ENCODE data around the gene ARL16.

The ARL16 gene

DNA sequence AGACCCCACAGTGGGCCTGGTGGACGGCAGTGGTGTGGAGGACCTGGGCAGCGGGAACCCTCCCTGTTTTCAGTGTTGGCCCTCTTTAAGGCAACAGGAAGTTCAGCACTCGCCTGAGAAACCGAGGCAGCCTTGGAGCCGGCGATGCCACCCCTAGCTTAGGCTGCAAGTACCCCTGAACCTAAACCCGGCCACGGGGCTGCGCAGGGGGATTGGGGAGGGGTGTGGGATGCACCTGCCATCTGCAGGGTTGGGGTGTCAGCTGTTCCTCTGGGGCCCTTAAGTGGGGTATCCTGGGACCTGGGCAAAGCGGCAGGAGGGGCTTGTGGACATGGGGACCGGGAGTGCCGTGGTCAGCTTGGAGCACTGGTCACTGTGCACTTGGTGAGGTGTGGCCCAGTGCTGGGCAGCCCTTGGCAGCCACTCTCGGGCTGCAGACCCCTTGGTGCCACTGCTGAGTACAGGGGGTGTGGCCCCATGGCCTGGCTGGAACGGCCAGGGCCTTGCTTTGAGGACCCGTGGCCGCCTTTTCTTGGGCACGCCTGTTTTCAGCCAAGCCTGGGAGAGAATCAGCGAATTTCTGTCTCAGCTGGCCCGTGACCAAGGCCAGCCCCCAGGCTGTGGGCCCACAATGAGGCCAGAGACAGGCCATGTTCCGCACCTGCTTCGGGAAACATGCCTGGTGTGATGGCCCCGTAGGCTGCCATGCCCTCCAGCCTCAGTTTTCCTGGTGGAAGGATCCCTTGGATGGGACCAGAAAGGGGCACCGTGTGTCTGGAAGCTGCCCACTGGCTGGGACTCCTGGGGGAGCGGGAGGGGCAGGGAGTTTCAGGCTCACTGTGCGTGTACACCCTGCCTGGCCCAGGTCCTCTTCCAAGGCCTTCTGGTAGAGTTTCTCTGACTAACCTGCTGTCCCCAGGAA, 24.4 kb upstream of the ARL16 start:
- Histone ChIP-seq H4K20me1 (ENCODE audit: insufficient read depth, low read length) (peaks cover 2% of the 10 kb centered on the region; the same call in 1 of the 2 replicates), H3K27ac (ENCODE audit: low read length) (no peak overlapping the region), H3K4me1 (ENCODE audit: low read length) (peaks cover 20% of the 10 kb centered on the region), H3K4me3 (ENCODE audit: low read length) (no peak overlapping the region), H3K9ac (ENCODE audit: low read length) (no peak overlapping the region), H3K36me3 (replicated peaks; ENCODE audit: low read depth, low read length) (peaks cover 33% of the 10 kb centered on the region), H3K4me2 (ENCODE audit: low read length) (no peak overlapping the region), H3K79me2 (ENCODE audit: low read length) (peaks cover 35% of the 10 kb centered on the region), H3K9me3 (ENCODE audit: insufficient read depth, low read length) (no peaks in the 10 kb centered on the region), H2AFZ (ENCODE audit: low read depth, low read length) (no peak overlapping the region), H3K27me3 (ENCODE audit: low read depth, low read length) (no peaks in the 10 kb centered on the region)
- TF ChIP-seq EZH2phosphoT487 (IDR thresholded peaks at IDR 0.05; ENCODE audit: low read depth), result no peak
- TF ChIP-seq CTCF (IDR thresholded peaks at IDR 0.05; ENCODE audit: low read depth, low read length), result no peak

GRCh38 chr17:81706757-81707624, 23.4 kb upstream of the ARL16 start:
- H3K4me3 ChIP-seq (ENCODE audit: low read length), result no peak overlapping the region
- H3K9me3 ChIP-seq (ENCODE audit: insufficient read depth, low read length), result no peaks in the 10 kb centered on the region
- no peak overlapping the region for H3K4me2 ChIP-seq (ENCODE audit: low read length)
- peaks cover 38% of the 10 kb centered on the region for H3K79me2 ChIP-seq (ENCODE audit: low read length)
- TF ChIP-seq EZH2phosphoT487 (IDR thresholded peaks at IDR 0.05; ENCODE audit: low read depth) (no peak), CTCF (IDR thresholded peaks at IDR 0.05; ENCODE audit: low read depth, low read length) (no peak)
- no peaks in the 10 kb centered on the region for H3K27me3 ChIP-seq (ENCODE audit: low read depth, low read length)
- no peak overlapping the region for H3K9ac ChIP-seq (ENCODE audit: low read length)
- H2AFZ ChIP-seq (ENCODE audit: low read depth, low read length), result no peak overlapping the region
- H3K36me3 ChIP-seq (replicated peaks; ENCODE audit: low read depth, low read length), result peaks cover 36% of the 10 kb centered on the region
- H3K4me1 ChIP-seq (ENCODE audit: low read length), result peaks cover 19% of the 10 kb centered on the region
- no peak overlapping the region for H3K27ac ChIP-seq (ENCODE audit: low read length)
- no peaks in the 10 kb centered on the region for H4K20me1 ChIP-seq (ENCODE audit: insufficient read depth, low read length)

GRCh38 chr17:81706232-81706611, 22.6 kb upstream of the ARL16 start:
- no peak overlapping the region for H3K9ac ChIP-seq (ENCODE audit: low read length)
- no peak for TF ChIP-seq EZH2phosphoT487 (IDR thresholded peaks at IDR 0.05; ENCODE audit: low read depth)
- TF ChIP-seq CTCF (IDR thresholded peaks at IDR 0.05; ENCODE audit: low read depth, low read length), result no peak
- H3K79me2 ChIP-seq (ENCODE audit: low read length), result peaks cover 45% of the 10 kb centered on the region
- H3K27ac ChIP-seq (ENCODE audit: low read length), result no peak overlapping the region
- peaks cover 24% of the 10 kb centered on the region for H3K4me1 ChIP-seq (ENCODE audit: low read length)
- H3K36me3 ChIP-seq (replicated peaks; ENCODE audit: low read depth, low read length), result peaks cover 40% of the 10 kb centered on the region
- H3K4me2 ChIP-seq (ENCODE audit: low read length), result no peak overlapping the region
- H3K4me3 ChIP-seq (ENCODE audit: low read length), result no peak overlapping the region
- no peaks in the 10 kb centered on the region for H3K9me3 ChIP-seq (ENCODE audit: insufficient read depth, low read length)
- H2AFZ ChIP-seq (ENCODE audit: low read depth, low read length), result no peak overlapping the region
- no peaks in the 10 kb centered on the region for H3K27me3 ChIP-seq (ENCODE audit: low read depth, low read length)
- H4K20me1 ChIP-seq (ENCODE audit: insufficient read depth, low read length), result peaks cover 6% of the 10 kb centered on the region

Measured in OCI-LY3 (cell line).